GM12878 (cell line): ENCODE measurements around the gene CDKN2B. TPM values are rescaled to one million over a fixed set of nuclear protein-coding genes. Genes with fewer than 3 reads are reported as not detected.

Experiments
- ATAC-seq: fragments of 200-7000 bp; cut with Tn5 transposase; 3 replicates; pipeline ENCODE4 v1.9.1; 2020; ENCODE audit warnings: mild to moderate bottlenecking, moderate library complexity
- BruUV-seq: library from RNA; stranded (reverse); fragments of 400-500 nt; replicated peaks from 2 replicates; lab custom pipeline; 2021; lab: Mats Ljungman, UMichigan
- CTCF ChIA-PET: fragments of 300-600 bp; sonication (Branson Sonifier 250); formaldehyde crosslinking; extraction: SDS; loops from one replicate; lab custom pipeline; 2021; ENCODE audit warnings: inconsistent platforms; lab: Yijun Ruan, JAX
- POLR2A ChIA-PET: fragments of 350-600 bp; formaldehyde crosslinking; extraction: SDS; loops from one replicate; lab custom pipeline; 2021; ENCODE audit warnings: inconsistent platforms; lab: Charles Lee
- RAD21 ChIA-PET: fragments of 300-600 bp; sonication (Branson Sonifier 250); formaldehyde crosslinking; loops from one replicate; lab custom pipeline; 2023; ENCODE audit warnings: antibody characterized with exemption; ENCODE audit not compliant: unreplicated experiment; lab: Charles Lee
- SMC1A ChIA-PET: fragments of 300-600 bp; sonication (Branson Sonifier 250); formaldehyde crosslinking; loops from one replicate; lab custom pipeline; 2023; ENCODE audit not compliant: unreplicated experiment, uncharacterized antibody; lab: Charles Lee
- DNase-seq: peaks from one replicate; pipeline ENCODE4 v3.0.0-alpha.2; 2011; ENCODE audit warnings: low read depth, low spot score
- FAIRE-seq: peaks from 3 replicates; lab custom pipeline; 2011; peaks lifted over from hg19 to GRCh38; lab: Jason Lieb, UNC
- H2AFZ ChIP-seq: 2 replicates; pipeline ENCODE4 v1.6.0; 2011; ENCODE audit warnings: low read depth, low read length, control low read depth; ENCODE audit not compliant: control insufficient read depth
- H3K27ac ChIP-seq: 2 replicates; pipeline ENCODE4 v1.5.1; 2011; ENCODE audit warnings: control low read depth; ENCODE audit not compliant: control insufficient read depth, insufficient read depth
- H3K27me3 ChIP-seq, 2 experiments: replicated peaks in 1 of 2; 2 replicates each; pipeline versions ENCODE4 v1.6.0 to v1.6.1; 2011; ENCODE audit warnings: low read length in 1 of 2; ENCODE audit not compliant: control insufficient read depth in 2 of 2, insufficient read depth in 2 of 2
- H3K36me3 ChIP-seq, 2 experiments: 2 replicates each; pipeline ENCODE4 v1.5.1; 2011; ENCODE audit warnings: low read length in 1 of 2; ENCODE audit not compliant: control insufficient read depth in 2 of 2, insufficient read depth in 2 of 2
- H3K4me1 ChIP-seq: 2 replicates; pipeline ENCODE4 v1.6.1; 2011; ENCODE audit warnings: mild to moderate bottlenecking, low read length, moderate library complexity, mixed read lengths; ENCODE audit not compliant: control insufficient read depth, insufficient read depth
- H3K4me2 ChIP-seq: 2 replicates; pipeline ENCODE4 v1.6.0; 2011; ENCODE audit warnings: control low read depth; ENCODE audit not compliant: control insufficient read depth, insufficient read depth
- H3K4me3 ChIP-seq: fragments of 200-600 bp; sonication (generic); 2 replicates; pipeline ENCODE4 v1.5.1; 2016
- H3K79me2 ChIP-seq: 2 replicates; pipeline ENCODE4 v1.6.0; 2011; ENCODE audit warnings: low read length; ENCODE audit not compliant: control insufficient read depth, insufficient read depth
- H3K9ac ChIP-seq: 2 replicates; pipeline ENCODE4 v1.8.0; 2011; ENCODE audit warnings: low read length, control low read depth, mixed read lengths; ENCODE audit not compliant: control insufficient read depth, insufficient read depth
- H3K9me3 ChIP-seq: replicated peaks from 3 replicates; pipeline ENCODE4 v1.5.1; 2011; ENCODE audit warnings: mild to moderate bottlenecking, low read length; ENCODE audit not compliant: control insufficient read depth, insufficient read depth
- H4K20me1 ChIP-seq: 2 replicates; pipeline ENCODE4 v1.6.0; 2011; ENCODE audit not compliant: control insufficient read depth, insufficient read depth
- BACH1 ChIP-seq: fragments of 450-650 bp; IDR thresholded peaks from 2 replicates; pipeline ENCODE4 v1.6.1; 2017; ENCODE audit warnings: mild to moderate bottlenecking, borderline replicate concordance
- CBFB ChIP-seq: IDR thresholded peaks from 2 replicates; pipeline ENCODE4 v1.6.1; 2016; ENCODE audit warnings: antibody characterized with exemption, low read depth
- IKZF1 ChIP-seq: fragments of 450-650 bp; conservative IDR thresholded peaks from 2 replicates; pipeline ENCODE4 v1.6.1; 2017; ENCODE audit warnings: antibody characterized with exemption, mild to moderate bottlenecking
- RB1 ChIP-seq: fragments of 450-650 bp; formaldehyde crosslinking; IDR thresholded peaks from 2 replicates; pipeline ENCODE4 v1.6.1; 2017; ENCODE audit warnings: mild to moderate bottlenecking, borderline replicate concordance
- RUNX3 ChIP-seq: IDR thresholded peaks from 2 replicates; pipeline ENCODE4 v1.6.1; 2012; ENCODE audit warnings: low read length, inconsistent platforms
- WGBS: methylation state at CpG from one replicate; pipeline ENCODE4 v1.1.6; 2016; ENCODE audit warnings: low lambda C conversion rate; ENCODE audit not compliant: insufficient replicate concordance, insufficient coverage; ENCODE audit errors: missing lambda C conversion rate; 5-methylcytosine and 5-hydroxymethylcytosine counted together
- in situ Hi-C: fragments of 300-500 bp; cut with MboI; formaldehyde crosslinking; loops from 9 replicates; pipeline ENCODE4 v1.14.3; 2018; ENCODE audit warnings: mixed read lengths
- intact Hi-C: fragments of 100-400 bp; cut with micrococcal nuclease; formaldehyde crosslinking; loops from one replicate; pipeline ENCODE4 v1.14.2; 2022; ENCODE audit not compliant: unreplicated experiment
- polyA plus RNA-seq, 11 experiments: library from polyadenylated mRNA; depleted of rRNA in 4 of 11; unstranded in 6 of 11; stranded (reverse) in 5 of 11; fragments of >200 nt; fragmentation: Nextera tagmentation in 4 of 11; fragmentation: Illumina TruSeq in 1 of 11; extraction: Ambion mirVana in 4 of 11; extraction: Trizol in 1 of 11; gene quantifications; 1 replicate in 1 of 11; 2 replicates in 10 of 11; pipeline versions ENCODE4 v1.2.1 to v1.2.3, GENCODE V29; 2011 to 2016; ENCODE audit warnings: inconsistent platforms in 2 of 11, missing spikeins in 2 of 11, low read depth in 1 of 11
- total RNA-seq, 4 experiments: library from RNA; depleted of rRNA in 3 of 4; stranded (reverse); fragments of >200 nt in 3 of 4; fragmentation: Illumina TruSeq in 1 of 4; extraction: Trizol in 1 of 4; gene quantifications; 2 replicates each; pipeline versions ENCODE4 v1.2.1 to v1.2.3, GENCODE V29; 2013 to 2021
- TF ChIP-seq, protein P1 (sequence below): fragments of 450-650 bp; IDR thresholded peaks from 2 replicates; pipeline ENCODE4 v1.6.1; 2016; ENCODE audit warnings: mild to moderate bottlenecking, moderate library complexity, borderline replicate concordance
- TF ChIP-seq, protein P2 (sequence below): fragments of 450-650 bp; IDR thresholded peaks from 2 replicates; pipeline ENCODE4 v1.6.1; 2017; ENCODE audit warnings: borderline replicate concordance

CDKN2B gene
- total and polyA plus RNA-seq, 10 of the 15 experiments (the other 5 are each of a cell fraction or from before 2014, with no cell fraction given): 0.03 to 0.47 (median 0.08) TPM; not detected in 1

DNA sequence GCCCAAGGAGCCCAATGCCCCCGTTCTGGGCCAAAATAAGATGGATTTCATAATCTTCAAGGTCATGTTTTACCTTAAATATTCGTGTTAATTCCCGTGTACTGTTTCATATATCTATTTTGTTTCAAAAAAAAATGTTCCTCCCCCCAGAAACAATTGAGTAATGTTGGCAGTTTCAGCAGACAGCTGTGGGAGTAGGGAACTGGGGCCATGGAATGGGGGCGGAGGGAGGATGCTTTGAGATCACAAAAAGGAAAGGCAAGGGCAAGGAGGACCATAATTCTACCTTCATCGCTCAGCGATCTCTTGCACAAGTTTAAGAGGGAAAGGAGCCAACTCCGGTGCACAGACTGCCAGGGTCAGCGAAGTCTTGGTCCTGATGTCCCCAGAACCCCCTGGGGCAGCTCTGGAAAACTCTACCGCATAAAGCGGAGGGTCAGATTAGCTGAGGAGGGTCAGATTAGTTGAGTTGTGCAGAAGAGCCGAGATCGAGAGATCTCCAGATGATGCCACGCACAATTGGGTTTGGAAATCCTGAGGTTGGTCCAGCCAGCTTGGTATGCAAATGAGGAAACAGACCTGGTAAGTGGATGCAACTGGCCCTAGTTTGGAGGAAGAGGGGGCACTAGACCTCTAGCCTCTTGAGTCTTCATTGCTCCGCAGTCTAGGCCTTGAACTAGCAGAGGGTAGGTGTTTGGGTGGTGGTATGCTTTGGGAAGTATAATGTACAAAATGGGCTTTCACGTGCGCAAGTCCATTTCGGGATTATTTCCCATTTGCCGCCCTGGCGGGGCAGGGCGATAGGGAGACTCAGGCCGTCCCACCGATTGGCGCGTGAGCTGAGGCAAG, 38.9 kb downstream of the CDKN2B start:
- POLR2A ChIA-PET: no interaction called here
- intact Hi-C loops: no loop called here

DNA sequence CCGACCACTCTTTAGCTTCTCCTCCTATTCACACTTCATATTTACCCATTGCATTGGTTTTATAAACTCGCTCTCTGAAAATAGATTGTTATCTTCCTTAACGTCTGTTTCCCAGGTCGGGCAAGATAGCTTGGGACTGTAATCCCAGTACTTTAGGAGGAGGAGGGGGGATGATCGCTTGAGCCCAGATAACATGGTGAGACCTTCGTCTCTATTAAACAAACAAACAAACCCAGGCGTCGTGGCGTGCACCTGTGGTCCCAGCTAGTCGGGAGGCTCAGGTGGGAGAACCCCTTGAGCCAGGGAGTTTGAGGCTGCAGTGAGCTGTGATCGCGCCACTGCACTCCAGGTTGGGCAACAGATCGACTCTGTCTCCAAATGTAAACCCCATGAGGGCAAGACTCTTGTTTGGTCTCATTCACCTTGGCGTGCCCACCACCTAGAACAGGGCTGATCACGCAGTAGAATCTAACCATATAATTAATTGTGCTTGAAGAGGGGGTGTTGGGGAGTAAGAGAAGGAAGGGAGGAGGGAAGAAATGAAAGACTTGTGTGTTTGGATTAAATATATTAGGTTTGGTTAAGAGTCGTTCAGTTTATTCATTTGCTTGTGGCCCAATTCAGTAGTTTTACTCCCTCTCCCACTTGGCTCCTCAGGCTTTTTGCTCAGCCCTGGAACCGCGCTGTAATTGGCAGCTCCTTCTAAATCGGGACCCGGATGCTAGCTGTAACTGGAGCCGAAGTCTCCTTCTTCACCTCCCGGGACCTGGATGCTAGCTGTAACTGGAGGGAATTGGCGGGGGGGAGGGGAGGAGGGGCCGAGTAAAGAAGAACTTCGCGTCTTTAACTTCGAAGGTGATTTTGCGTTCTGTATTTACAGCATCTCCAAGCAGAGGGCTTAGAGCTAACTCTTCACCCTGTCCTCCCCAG, 39.8 kb downstream of the CDKN2B start:
- no peaks in the 10 kb centered on the region for H3K79me2 ChIP-seq
- H3K27ac ChIP-seq: no peak overlapping the region
- FAIRE-seq (no peak), ATAC-seq (no peak), DNase-seq (no peak)
- H3K9ac ChIP-seq: no peak overlapping the region
- H3K4me2 ChIP-seq: no peak overlapping the region
- CTCF ChIA-PET: no interaction called here
- WGBS: 74% methylated on average over 28 of the region's 28 CpGs
- peaks cover 0 to 11% of the 10 kb centered on the region in 2 experiments; a peak in 1 of 4 replicates for H3K27me3 ChIP-seq
- intact Hi-C loops (no loop called here), in situ Hi-C loops (loop anchor here (5.0 kb wide), 1 partner anchor 48 kb away; no protein-coding TSS in a partner anchor)
- H3K4me1 ChIP-seq: peaks cover 8% of the 10 kb centered on the region
- RAD21 ChIA-PET: interaction anchor here (0.6 kb wide), 2 partner anchors 162 to 264 kb away, joined by 3 to 9 read pairs; no protein-coding TSS in a partner anchor
- H2AFZ ChIP-seq: no peak overlapping the region
- no peak overlapping the region for H3K4me3 ChIP-seq
- SMC1A ChIA-PET: no interaction called here
- no TSS peak for BruUV-seq
- peaks cover 8% of the 10 kb centered on the region; the same call in 1 of the 3 replicates for H3K9me3 ChIP-seq
- no peaks in the 10 kb centered on the region for H3K36me3 ChIP-seq
- H4K20me1 ChIP-seq: no peaks in the 10 kb centered on the region
- POLR2A ChIA-PET: no interaction called here
- no peak for TF ChIP-seq CBFB
- no peak for TF ChIP-seq BACH1
- TF ChIP-seq, protein P1, sequence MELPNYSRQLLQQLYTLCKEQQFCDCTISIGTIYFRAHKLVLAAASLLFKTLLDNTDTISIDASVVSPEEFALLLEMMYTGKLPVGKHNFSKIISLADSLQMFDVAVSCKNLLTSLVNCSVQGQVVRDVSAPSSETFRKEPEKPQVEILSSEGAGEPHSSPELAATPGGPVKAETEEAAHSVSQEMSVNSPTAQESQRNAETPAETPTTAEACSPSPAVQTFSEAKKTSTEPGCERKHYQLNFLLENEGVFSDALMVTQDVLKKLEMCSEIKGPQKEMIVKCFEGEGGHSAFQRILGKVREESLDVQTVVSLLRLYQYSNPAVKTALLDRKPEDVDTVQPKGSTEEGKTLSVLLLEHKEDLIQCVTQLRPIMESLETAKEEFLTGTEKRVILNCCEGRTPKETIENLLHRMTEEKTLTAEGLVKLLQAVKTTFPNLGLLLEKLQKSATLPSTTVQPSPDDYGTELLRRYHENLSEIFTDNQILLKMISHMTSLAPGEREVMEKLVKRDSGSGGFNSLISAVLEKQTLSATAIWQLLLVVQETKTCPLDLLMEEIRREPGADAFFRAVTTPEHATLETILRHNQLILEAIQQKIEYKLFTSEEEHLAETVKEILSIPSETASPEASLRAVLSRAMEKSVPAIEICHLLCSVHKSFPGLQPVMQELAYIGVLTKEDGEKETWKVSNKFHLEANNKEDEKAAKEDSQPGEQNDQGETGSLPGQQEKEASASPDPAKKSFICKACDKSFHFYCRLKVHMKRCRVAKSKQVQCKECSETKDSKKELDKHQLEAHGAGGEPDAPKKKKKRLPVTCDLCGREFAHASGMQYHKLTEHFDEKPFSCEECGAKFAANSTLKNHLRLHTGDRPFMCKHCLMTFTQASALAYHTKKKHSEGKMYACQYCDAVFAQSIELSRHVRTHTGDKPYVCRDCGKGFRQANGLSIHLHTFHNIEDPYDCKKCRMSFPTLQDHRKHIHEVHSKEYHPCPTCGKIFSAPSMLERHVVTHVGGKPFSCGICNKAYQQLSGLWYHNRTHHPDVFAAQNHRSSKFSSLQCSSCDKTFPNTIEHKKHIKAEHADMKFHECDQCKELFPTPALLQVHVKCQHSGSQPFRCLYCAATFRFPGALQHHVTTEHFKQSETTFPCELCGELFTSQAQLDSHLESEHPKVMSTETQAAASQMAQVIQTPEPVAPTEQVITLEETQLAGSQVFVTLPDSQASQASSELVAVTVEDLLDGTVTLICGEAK: no peak
- no peak for TF ChIP-seq RB1
- TF ChIP-seq RUNX3: no peak
- TF ChIP-seq, protein P2, sequence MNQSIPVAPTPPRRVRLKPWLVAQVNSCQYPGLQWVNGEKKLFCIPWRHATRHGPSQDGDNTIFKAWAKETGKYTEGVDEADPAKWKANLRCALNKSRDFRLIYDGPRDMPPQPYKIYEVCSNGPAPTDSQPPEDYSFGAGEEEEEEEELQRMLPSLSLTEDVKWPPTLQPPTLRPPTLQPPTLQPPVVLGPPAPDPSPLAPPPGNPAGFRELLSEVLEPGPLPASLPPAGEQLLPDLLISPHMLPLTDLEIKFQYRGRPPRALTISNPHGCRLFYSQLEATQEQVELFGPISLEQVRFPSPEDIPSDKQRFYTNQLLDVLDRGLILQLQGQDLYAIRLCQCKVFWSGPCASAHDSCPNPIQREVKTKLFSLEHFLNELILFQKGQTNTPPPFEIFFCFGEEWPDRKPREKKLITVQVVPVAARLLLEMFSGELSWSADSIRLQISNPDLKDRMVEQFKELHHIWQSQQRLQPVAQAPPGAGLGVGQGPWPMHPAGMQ: no peak

More for the DNA sequence above, 38.9 kb downstream of the CDKN2B start:
- Histone ChIP-seq H2AFZ (no peak overlapping the region), H3K4me1 (peaks cover 6% of the 10 kb centered on the region), H3K27me3 (peaks cover 0 to 11% of the 10 kb centered on the region in 2 experiments; a peak in 1 of 4 replicates), H4K20me1 (no peaks in the 10 kb centered on the region), H3K27ac (no peak overlapping the region), H3K36me3 (no peaks in the 10 kb centered on the region), H3K4me3 (no peak overlapping the region), H3K9me3 (peaks cover 8% of the 10 kb centered on the region; the same call in 1 of the 3 replicates), H3K4me2 (no peak overlapping the region), H3K79me2 (no peaks in the 10 kb centered on the region), H3K9ac (no peak overlapping the region)
- 94% methylated on average over 24 of the region's 24 CpGs for WGBS
- SMC1A ChIA-PET: no interaction called here
- in situ Hi-C loops: loop anchor here (5.0 kb wide), 1 partner anchor 47 kb away; no protein-coding TSS in a partner anchor
- no TSS peak for BruUV-seq
- DNase-seq: no peak
- ATAC-seq: no peak
- no peak for FAIRE-seq
- TF ChIP-seq IKZF1: no peak
- CTCF ChIA-PET: no interaction called here
- RAD21 ChIA-PET: no interaction called here
